Renal pelvis (tissue), 12 donors: ENCODE measurements around the gene CNTNAP5. TPM values are rescaled to one million over a fixed set of nuclear protein-coding genes. Genes with fewer than 3 reads are reported as not detected.

Source experiments
- DNase-seq: peaks from one replicate; pipeline ENCODE4 v3.0.0-alpha.2; 2013
- long read RNA-seq, 16 experiments: transcript quantifications; one replicate each; lab custom pipeline, GENCODE V29; 2026
- polyA plus RNA-seq, 3 donors: library from polyadenylated mRNA; unstranded; fragments of 120-200 nt; gene quantifications; one replicate each; pipeline ENCODE4 v1.2.1, GENCODE V29; 2013; ENCODE audit not compliant: insufficient read length in 3 of 3

CNTNAP5 gene
- polyA plus RNA-seq, result under 1 TPM in 1 of 3 donors, not detected in 2; 0.11 TPM
- long read RNA-seq, donor 1, result 0 reads
- long read RNA-seq, donor 2, result 0 reads
- long read RNA-seq, donor 3, result 0 reads
- long read RNA-seq, donor 4, result 0 reads
- long read RNA-seq, donor 5, result 0 reads
- long read RNA-seq, donor 6, result 0 reads
- long read RNA-seq, donor 7, result 0 reads
- long read RNA-seq, donor 8, result 0 reads
- long read RNA-seq, donor 9, result 0 reads
- long read RNA-seq, donor 10, result 0 reads
- long read RNA-seq, donor 11, result 0 reads
- long read RNA-seq, donor 12, result 0 reads
- long read RNA-seq, donor 13, result 0 reads
- long read RNA-seq, donor 14, result 0 reads
- long read RNA-seq, donor 15, result 0 reads
- long read RNA-seq, donor 16, result 0 reads

DNA sequence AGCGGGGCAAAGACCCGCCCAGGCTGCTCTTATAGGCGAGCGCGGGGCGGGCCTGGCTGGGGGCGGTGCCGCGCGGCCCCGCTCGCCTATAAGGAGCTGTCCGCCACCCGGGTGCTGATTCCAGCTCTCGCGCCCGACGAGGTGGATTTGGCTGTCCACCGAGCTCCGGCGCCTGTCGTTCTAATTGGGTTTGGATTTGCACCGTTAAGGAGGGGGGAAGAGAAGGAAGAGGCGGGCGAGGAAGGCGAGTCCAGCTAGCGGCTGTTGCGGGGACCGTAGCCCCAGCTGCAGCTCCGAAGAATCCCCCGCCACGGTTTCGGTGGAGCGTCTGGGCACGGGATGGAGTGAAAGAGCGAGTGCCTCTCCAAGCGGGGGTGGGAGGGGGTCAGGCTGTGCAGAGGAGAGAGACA lies at the start of gene CNTNAP5:
Gene CNTNAP5 (plus strand): TSS at position 117 of the 410 bp plus-strand sequence. CDS start 364 bp downstream, outside the sequence.
- peak; percentile 73 for DNase-seq

DNA sequence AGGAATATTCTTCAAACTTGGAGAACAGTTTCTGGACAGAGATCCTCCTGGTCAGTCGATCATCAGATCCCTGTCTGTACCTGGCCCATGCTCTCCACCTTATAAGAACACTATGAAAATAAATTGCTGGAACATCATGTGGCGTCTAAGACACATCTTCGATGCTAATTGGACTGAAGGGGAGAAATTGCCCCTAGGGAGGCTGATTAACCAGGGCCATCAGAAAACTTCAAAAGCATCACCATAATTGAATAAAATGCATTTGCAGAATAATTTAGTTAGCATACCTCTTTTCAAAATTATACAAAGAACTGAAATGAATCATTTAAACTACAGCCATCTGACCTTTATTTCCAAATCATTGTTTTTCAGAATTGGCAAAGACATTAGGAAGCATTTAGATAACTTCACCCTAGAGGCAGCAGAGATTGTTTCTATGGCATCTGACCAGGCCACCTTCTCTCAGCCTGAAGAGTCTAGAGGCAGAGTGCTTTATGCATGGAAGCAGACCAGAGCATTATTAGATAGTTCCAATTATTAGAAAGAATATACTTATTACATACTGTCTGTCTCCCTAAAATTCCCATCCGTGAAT lies 48.9 kb upstream of the CNTNAP5 start:
- DNase-seq, result no peak

DNA sequence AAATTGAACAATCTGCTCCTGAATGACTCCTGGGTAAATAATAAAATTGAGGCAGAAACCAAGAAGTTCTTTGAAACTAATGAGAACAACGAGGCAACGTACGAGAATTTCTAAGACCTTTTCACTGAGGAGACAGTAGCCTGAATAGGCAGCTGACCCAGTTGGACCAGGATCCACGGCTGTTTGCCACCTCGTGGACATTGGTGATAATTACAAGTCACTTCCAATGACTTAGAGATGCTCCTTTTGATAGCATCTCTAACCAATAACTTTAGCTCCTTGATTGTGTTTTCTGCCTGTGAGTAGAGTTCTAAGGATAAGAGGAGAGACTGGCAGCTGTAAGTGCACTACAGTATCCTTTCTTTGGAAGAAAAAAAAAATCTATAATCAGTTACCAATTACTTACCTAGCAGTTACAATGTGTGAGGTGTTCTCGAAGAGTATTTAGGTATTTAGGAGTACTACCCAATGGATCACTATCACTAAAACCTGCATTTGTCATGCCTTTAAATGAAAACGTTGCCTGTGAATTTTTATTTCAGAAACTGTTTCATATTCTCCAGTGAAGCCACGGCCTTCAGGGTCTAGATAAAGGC lies 31.3 kb upstream of the CNTNAP5 start:
- DNase-seq, result peak; percentile 7

DNA sequence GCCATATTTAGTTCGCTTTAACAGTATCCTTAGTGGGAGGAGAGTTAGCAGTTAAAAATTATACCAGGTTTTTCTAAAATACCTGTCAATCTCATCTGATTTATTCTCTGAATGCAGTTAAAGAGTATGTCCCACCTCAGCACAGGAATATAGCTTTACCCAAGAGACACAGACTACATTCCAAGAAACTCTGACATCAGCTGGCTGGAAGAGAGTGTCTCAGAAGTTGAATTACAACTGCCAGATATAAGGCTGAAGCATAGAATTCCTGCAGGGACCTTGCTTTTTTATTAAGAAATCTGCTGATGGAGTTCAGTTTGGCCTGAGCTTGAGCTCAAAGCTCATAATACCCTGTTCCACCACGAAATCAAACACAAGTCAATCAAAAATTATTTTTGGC lies 25.4 kb upstream of the CNTNAP5 start:
- DNase-seq, result no peak

DNA sequence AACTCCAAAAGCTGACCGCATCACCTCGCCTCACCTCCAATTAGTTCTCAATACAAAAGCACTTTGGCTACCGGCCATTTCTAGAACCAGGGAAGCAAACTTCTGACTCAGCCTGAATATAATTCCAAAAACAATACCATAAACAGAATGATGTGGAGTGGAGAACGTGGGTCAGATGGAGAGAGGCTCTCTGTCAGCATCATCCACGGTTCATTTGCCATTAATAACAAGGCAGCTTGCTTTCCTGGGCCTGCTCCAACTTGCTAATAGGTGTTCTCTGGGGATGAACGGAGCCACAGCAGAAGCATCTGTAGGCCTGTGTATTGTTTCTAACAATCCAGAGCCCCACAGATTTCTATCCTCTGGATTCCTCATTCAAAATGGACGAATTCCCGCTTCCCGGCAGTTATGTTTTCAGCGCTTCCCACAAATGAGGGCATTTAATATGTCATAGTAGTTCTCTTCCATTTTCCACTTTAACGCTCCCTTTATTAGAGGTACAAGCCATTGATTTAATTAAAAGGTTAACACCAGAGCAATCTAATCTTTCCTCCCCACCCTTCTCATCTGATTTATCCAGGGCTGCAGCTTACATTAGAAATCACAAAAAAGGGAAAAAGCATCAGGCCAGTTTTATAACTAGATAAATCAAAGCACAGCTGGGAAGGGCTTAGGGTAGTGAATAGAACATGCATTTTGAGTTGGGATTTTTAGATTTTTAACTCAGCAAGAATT lies 23.2 kb upstream of the CNTNAP5 start:
- no peak for DNase-seq

DNA sequence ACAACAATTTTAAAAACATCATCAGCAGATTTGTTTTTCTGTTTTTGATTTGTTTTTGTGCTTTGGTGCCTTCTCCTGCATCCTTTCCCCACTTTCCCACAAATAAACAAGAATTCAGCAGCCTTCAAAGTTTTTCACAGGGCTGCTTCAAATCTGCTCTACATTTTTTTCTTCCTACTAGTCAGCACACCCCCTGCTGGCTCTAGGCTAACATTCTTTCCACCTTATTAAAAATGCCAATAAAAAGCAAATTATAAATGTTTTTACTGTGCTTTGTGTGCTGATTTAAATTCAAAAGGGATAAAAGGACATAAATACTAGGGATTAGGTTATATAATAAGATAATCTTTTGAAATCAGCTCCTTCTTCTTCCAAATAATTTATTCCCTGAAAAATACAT lies 6.2 kb upstream of the CNTNAP5 start:
- no peak for DNase-seq

DNA sequence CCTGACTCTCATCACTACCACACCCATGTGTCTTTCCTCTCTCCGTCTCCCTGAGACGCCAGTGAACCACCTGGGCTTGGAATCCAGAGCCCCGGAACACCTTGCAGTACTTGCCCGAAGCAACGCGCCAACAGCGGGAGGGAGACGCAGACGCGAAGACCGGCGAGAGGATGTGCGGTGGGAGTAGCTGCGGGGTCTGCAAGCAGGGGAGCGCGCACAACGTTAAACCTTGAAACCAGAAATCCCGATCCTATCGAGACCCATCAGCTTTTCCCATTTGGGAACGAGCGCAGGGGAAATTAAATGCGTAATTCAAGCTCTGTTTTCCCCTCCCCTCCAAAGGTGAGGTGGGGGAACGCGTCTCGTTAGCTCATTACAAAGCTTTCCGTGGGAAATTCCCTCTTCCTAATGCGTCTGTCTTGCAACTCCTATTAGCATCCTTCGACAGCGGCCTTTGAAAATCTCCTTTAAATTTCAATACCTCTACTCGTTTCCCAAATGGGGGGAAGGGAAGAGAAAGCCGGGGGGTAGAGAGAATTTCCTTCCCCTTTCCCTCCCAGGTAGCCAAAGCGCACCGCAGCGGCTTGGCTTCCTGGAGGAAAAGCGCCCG lies 421 bp upstream of the CNTNAP5 start:
- no peak for DNase-seq

DNA sequence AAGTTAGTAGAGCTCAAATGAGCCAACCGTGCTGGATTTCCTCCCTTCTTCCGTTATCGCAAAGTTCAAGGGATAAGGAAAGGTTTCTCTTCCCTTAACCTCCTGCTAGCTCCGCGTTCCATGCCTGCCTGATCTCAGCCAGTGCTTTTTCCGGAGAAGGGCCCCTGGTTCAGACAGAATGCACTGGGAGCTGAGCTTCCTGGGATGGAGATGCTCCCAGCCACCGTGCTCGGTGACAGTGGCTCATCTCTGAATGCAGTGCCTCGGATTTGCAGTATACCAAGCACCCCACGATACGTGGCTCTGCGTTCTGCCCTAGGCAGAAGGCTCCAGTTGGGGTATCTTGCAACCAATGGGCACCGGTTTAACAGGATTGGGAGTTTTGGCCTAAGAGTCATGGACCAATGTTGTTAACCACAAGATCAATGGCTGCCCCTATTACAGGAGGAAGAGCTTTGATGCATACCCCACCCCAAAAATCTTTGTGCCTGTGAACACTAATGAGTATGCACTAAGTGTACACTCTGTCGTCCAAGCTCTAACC lies 876 bp downstream of the CNTNAP5 start:
- no peak for DNase-seq

DNA sequence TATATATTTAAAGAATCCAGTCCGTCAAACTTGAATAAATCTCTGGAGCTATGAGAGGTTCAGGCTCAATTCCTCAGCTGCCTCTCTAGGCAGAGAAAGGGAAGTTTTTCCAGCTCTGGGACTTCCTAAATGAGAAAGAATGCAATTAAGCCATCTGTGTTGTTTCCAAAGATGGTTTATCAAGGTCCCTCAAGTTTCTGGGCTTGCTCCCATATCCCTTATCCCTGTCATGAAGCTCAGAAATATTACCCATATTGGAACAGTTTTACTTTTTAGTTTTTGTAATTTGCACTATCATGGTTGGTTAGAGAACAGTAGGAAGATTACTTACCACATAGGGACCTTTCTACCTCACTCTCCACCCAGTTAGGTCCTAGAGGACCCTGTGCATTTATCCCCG lies 1.4 kb downstream of the CNTNAP5 start:
- DNase-seq, result no peak

DNA sequence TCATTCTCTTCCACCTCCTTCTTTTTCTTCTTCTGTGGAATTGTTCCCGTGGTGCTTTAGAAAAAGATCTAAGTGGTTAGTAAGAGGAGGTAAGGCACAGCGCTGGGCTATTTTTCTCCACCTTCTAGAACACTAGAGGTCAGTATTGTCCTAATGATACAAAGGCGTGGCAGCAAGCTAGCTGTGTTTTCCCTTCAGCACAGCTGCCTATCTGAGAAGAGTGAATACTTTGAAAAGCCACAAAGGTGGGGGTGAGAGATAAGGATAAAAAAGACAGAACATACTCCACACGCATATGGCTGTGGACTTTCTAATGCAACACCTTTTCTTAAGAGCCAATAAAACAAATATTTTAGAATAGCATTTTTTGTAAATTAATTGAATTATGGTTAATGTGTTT lies 2.1 kb downstream of the CNTNAP5 start:
- DNase-seq, result peak; percentile 42

DNA sequence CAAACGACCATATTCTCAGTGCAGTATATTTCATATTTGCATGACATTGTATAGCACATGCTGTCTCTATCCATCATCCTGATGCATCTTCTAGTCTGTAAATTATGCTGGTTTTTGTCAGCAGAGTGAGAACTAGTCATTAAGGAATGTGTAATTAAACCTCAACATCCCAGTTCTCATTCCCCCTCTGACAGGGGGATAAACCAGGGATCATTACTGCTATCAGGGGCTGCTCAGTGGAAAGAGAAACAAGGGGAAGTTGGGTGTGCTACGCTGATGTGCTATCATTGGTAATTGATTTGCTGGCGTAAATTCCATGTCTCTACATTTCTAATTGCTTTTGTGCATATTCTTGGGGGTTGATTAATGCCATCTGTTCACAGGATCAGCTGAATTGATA lies 7.7 kb downstream of the CNTNAP5 start:
- no peak for DNase-seq

DNA sequence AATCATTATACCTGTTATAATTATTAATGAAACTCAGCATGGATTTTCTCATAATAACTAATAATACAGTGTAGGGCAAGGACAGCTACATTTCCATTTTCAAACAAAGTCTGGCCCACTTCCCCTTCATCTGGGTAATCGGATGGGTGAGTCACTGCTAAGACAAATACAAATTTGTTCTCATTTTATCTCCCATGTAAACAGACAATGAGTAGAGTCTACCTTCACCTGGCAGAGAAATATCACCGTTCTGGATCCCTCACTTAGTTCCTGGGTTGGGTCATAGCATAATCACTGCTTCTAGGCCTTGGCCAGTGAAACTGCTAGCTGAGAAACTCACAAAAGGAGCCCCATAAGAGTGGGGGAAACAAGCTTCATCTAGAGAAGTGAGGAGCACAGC lies 9.2 kb downstream of the CNTNAP5 start:
- DNase-seq, result no peak

DNA sequence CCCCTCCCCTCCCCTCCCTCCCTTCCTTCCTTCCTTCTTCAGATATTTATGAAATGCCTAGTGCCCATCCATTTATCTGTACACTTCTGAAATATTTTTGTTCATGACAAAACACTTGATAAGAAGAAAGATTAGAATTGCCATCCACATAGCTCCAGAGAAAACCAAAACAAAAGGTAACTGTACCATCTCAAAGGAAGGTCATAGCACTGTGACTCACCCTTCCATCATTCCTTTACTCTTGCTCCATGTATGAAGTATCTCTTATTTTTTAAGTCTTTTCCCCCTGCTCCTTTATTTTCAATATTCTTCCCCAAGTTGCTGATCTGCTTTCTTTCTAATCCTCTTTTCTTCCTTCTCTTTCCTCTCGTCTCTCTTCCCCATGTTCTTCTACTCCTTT lies 9.9 kb downstream of the CNTNAP5 start:
- no peak for DNase-seq

DNA sequence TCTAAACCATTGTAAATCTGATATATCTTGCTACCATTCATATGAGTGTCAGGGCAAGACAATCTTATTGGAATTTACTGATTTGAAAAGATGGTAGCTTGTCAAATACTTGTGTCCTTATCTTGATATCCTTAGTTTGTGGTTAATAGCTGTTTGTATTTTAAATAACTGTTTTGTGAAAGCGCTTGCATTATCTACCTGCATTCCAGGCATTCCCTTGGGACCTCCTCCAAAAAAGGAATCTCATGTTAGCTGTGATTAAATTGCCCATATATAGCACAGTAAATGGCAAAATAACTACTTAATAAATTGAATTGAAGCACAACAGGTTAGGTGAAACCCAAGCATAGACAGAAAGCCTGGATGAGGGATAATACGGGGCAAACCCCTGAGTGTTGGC lies 13.9 kb downstream of the CNTNAP5 start:
- DNase-seq, result no peak

DNA sequence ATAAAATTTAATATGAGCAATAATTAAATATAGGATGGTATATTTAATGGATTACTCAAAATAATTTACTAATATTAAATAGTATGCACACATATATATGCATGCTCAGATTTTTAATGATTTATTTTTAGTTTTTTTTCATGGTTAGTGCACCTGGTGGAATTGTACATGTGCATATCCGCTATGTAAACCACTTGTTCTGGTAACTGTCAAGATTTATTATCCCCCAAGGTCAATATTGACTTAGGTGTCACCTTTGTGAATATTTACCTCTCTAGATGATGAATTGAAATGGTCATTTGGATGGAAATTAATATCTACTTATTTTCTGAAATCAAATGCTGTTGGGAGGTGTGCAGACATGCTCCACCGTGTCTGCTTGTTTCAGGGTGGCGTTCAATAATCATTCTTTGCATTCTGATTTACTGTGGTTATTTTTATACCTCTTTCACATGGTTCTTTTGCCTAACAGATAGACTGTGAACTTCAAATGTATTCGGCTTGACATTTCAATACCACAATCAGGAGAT lies 14.7 kb downstream of the CNTNAP5 start:
- no peak for DNase-seq

DNA sequence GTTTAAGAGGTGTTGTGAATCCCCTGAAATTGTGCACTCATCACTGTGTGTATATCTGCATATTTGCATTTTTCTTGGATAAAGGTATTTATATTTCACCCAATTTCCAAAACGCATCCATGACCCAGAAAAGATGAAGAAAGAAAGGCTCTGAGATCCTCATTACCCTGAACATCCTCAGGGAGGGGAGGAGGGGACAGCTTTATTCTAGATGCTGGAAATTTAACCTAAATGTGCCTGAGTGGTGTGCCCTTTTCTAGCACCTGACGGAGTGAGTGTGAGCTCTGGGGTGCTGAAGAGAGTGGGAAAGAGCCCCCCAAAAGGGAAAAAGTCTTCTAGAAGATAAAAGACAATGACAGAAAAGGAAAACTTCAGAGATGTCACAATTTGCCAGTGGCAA lies 20.8 kb downstream of the CNTNAP5 start:
- no peak for DNase-seq

DNA sequence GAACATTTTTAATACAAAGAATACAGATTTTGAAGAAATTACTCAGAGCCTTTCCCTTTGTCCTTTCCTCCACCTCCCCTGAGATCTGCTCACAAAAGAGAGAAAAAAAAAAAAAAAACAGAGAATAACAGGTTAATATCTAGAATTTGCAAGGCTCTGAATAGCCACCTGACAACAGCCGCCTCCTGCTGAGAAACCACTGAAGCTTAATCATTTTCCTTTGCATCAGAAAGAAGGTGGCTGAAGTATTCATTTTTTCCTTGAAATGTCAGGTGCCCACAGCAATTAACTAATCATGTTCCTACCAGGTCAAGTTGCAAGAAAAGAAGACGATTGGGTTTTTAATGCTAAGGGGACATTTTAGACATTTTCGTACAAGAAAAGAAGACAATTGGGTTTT lies 21.2 kb downstream of the CNTNAP5 start:
- DNase-seq, result no peak

DNA sequence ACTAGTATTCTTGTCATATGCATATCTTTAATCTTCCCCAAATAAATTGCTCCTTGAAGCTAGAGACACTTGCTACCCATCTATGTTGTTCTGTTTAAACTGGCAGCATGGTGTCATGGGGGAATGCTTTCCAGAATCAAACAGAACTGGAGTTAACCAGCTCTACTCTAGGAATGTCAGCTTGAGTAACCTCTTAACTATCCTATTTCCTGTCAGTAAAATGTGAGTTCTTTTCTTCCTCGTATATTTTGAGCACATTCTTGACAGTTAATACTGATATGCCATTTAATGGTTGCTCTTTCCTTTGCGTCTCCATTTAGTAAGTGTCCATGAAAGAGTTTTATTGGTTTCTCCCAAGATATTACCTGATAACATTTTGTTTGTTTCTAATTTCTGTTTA lies 23.0 kb downstream of the CNTNAP5 start:
- DNase-seq, result no peak

DNA sequence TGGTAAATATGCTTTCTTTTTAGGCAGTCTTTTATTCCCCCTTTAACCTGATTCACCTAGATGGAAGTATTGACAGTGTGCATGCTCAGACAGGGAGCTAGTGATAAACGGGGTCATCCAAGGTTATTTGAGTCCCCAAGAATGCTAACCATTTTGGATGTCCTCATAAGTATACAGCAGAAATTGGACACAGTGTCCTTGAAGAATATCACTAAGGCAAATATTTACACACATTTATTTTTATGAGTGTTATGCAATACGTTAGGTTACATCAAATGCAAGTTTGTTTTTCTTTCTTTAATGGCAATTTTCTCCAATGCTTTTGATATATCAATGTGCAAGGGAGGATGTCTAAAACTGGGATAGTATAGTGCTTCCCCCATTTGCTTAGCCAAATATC lies 23.6 kb downstream of the CNTNAP5 start:
- DNase-seq, result no peak

DNA sequence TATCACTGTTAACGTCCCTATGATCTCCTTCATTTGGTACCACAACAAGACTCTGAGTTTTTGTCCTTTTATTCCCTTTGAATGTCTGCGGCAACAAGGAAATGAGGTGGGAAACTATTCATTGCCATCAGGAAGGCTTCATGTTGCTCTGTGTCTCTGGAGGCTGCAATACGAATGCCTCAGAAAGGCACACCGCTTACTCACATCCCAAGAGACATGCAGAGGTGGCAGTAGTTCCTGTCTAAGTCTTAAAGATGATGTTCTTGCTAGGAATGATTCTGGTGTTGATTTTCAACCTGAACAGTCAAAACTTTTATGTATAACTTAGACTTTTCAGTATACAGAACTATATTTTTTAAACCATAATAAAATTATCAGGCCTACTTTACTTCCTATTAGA lies 24.0 kb downstream of the CNTNAP5 start:
- no peak for DNase-seq

DNA sequence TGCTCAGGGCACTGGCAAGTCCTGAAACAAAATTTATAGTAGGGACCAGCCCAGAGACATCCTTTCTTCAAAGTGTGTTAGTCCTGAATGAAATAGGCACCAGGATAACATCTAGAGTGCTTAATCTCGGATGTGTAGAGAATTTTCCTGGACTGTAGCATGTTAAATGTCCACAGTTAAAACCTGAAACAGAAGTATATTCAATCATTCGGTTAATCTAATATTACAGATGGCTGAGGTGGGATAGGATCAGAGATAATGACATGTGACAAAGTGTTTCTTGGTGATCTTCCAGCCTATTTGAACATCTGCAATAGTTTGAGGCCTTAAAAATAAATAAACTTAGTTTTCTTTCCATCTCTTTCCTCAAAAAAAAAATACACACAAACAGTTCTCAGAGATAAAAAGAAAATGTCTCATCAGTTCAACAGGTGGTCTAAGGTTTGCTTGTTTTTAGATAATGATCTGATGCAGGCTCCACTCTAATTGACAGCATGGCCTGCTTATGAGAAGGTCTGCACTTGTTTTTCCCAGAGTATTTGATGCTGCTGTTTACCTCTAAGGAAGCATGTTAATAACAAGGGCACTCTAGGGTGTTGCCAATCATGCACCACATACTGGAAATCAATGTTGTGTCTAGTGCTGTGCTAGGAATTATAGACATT lies 25.9 kb downstream of the CNTNAP5 start:
- DNase-seq, result no peak
